Activated CD4-positive, alpha-beta memory T cell treated with anti-CD3 and anti-CD28 coated beads for 36 hours (primary cell): ENCODE data around the gene ARFGAP3. TPM values are rescaled to one million over a fixed set of nuclear protein-coding genes. Genes with fewer than 3 reads are reported as not detected.
"Not testable (repeated sequence)": the region's sequence is repeated elsewhere in the genome, so short reads cannot be mapped to it uniquely, and the experiment has no call there.

Source experiments
- CTCF ChIA-PET: fragments of 350-600 bp; sonication (Branson Sonifier 250); formaldehyde crosslinking; loops from one replicate; lab custom pipeline; 2021; ENCODE audit warnings: antibody characterized with exemption, inconsistent platforms; lab: Charles Lee
- POLR2A ChIA-PET: fragments of 350-600 bp; sonication (Branson Sonifier 250); formaldehyde crosslinking; loops from one replicate; lab custom pipeline; 2021; ENCODE audit warnings: antibody characterized with exemption; lab: Charles Lee
- DNase-seq: peaks from one replicate; pipeline ENCODE4 v3.0.0-alpha.2; 2020
- H3K27ac Mint-ChIP-seq: one replicate; pipeline ENCODE4 v1.8.0; 2021; ENCODE audit warnings: mixed read lengths
- H3K27me3 Mint-ChIP-seq: one replicate; pipeline ENCODE4 v1.8.0; 2021; ENCODE audit warnings: mixed read lengths
- H3K36me3 Mint-ChIP-seq: one replicate; pipeline ENCODE4 v1.8.0; 2021; ENCODE audit warnings: mixed read lengths
- H3K4me1 Mint-ChIP-seq: one replicate; pipeline ENCODE4 v1.8.0; 2021; ENCODE audit warnings: low read depth, mixed read lengths
- H3K4me3 Mint-ChIP-seq: one replicate; pipeline ENCODE4 v1.8.0; 2021; ENCODE audit warnings: mild to moderate bottlenecking, mixed read lengths
- H3K9me3 Mint-ChIP-seq: one replicate; pipeline ENCODE4 v1.8.0; 2021; ENCODE audit warnings: mixed read lengths
- intact Hi-C: fragments of 100-400 bp; cut with micrococcal nuclease; formaldehyde crosslinking; loops from one replicate; pipeline ENCODE4 v1.15.1; 2023
- total RNA-seq, 2 experiments: library from RNA; stranded (reverse); gene quantifications; one replicate each; pipeline ENCODE4 v1.2.3, GENCODE V29; 2021

The ARFGAP3 gene
- total RNA-seq, 2 experiments from 2014 or later, result 40.6 to 45.5 TPM

DNA sequence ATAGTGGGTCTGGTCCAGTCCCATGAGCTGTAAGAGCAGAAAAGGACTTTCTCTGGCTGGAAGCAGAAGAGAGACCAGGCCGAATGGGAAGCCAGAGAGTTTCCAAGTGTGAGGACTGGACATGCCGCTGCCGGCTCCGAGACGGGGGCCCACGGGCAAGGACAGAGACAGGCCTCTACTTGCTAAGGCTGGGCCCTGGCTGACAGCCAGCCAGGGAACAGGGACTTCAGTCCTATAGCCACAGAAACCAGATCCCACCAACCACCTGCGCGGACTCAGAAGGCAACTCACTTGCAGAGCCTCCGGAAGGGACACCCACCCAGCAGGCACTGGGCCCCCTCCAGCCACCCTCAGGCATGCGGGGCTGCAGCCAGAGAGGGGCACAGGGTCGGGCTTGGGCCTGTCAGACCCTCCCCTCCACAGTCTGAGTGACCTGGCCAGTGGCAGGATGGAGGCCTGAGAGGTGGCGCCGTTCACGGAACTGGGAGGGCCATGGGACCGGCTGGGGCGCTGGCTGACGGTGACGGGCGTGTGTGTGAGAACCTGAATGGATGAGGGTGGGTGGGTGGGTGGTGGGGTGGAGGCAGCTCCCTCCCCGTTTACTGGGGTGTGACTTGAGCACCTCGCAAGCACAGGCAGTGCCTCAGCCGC lies 88.6 kb downstream of the ARFGAP3 start:
- no peak overlapping the region for H3K27ac Mint-ChIP-seq
- H3K27me3 Mint-ChIP-seq, result peaks cover 10% of the 10 kb centered on the region
- ChIA-PET POLR2A (no interaction called here), CTCF (interaction anchor here (1.0 kb wide), 1 partner anchor 16 kb away, joined by 3 read pairs; no protein-coding TSS in a partner anchor)
- H3K4me1 Mint-ChIP-seq, result no peaks in the 10 kb centered on the region
- H3K9me3 Mint-ChIP-seq, result no peaks in the 10 kb centered on the region
- no peaks in the 10 kb centered on the region for H3K36me3 Mint-ChIP-seq
- intact Hi-C loops, result no loop called here
- H3K4me3 Mint-ChIP-seq, result no peak overlapping the region
- DNase-seq, result no peak

DNA sequence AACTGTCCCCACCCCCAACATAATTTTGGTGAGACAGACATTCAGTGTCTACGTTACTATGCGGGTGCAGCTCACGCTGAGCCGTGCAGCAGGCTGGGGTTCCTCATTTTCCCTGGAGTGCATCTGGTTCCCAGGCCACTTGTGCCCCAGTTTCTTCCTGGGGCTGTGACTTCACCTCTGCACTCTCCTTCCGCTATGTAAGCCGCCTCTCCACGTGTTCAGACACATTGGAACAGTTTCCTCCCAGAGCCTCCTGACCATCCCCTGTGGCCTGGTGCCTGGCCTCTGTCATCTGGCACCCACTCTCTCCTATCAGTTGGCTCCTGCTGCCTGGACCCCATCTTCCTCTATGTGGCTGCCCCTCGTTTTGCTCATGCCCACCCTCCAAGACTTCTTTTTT lies 90.2 kb downstream of the ARFGAP3 start:
- CTCF ChIA-PET, result no interaction called here
- Mint-ChIP-seq H3K4me1 (no peaks in the 10 kb centered on the region), H3K27me3 (peaks cover 10% of the 10 kb centered on the region)

DNA sequence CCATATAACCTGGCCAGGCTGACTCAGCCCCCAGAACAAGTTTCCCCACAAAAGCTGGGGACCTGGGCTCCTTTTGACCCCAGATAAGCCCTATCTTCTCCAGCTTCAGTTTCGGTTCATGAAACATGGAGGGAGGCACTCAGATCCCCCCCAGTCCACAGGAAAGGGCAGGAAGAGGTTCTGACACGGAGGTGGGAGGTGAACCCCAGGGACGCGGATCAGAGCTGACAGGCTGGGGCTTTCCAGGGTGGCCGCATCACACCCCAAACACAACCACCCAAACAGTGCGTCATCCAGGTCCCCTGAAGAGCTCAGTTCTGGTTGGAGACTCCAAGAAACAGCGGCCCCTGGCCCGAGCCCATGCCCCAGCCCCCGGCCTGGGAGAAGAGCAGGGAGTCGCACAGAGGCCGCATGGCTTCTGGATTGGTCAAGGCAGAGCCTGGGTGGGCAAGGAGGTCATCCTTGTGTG lies 92.1 kb downstream of the ARFGAP3 start:
- Mint-ChIP-seq H3K9me3 (no peaks in the 10 kb centered on the region), H3K27ac (no peak overlapping the region), H3K27me3 (peaks cover 10% of the 10 kb centered on the region), H3K4me1 (no peaks in the 10 kb centered on the region), H3K36me3 (no peaks in the 10 kb centered on the region), H3K4me3 (no peak overlapping the region)
- ChIA-PET CTCF (no interaction called here), POLR2A (no interaction called here)
- DNase-seq, result no peak
- intact Hi-C loops, result no loop called here

More for the DNA sequence above, 90.2 kb downstream of the ARFGAP3 start:
- no peaks in the 10 kb centered on the region for H3K9me3 Mint-ChIP-seq
- intact Hi-C loops, result no loop called here
- POLR2A ChIA-PET, result no interaction called here
- no peak overlapping the region for H3K27ac Mint-ChIP-seq
- H3K4me3 Mint-ChIP-seq, result no peak overlapping the region
- no peak for DNase-seq
- no peaks in the 10 kb centered on the region for H3K36me3 Mint-ChIP-seq

DNA sequence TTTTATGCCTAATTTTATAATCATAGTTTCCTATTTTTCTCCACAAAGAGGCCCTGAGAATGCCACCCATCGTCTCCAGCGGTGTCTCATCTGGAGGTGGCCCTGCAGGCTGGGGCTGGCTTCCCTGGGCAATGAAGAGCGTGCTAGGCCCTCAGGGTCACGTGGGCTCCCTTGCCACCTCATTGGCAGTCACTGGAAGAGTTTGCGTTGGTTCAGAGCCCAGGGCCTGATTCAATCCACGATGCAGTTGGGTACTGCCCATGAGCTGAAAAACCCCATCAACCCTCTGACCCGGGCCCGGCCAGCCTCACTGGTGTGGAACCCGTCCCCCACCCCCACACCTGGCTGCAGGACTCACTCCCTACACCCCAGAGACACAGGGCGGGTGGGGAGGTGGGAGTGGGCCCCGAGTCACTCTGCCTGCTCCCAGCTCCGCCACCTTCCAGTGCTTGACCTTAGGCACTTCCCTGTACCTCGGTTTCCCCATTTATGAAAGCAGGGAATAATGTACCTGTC lies 93.0 kb downstream of the ARFGAP3 start:
- Mint-ChIP-seq H3K27ac (no peak overlapping the region), H3K27me3 (peaks cover 10% of the 10 kb centered on the region), H3K4me1 (no peaks in the 10 kb centered on the region), H3K36me3 (no peaks in the 10 kb centered on the region), H3K4me3 (no peak overlapping the region), H3K9me3 (no peaks in the 10 kb centered on the region)
- DNase-seq, result no peak
- CTCF ChIA-PET, result no interaction called here
- POLR2A ChIA-PET, result no interaction called here
- intact Hi-C loops, result no loop called here

DNA sequence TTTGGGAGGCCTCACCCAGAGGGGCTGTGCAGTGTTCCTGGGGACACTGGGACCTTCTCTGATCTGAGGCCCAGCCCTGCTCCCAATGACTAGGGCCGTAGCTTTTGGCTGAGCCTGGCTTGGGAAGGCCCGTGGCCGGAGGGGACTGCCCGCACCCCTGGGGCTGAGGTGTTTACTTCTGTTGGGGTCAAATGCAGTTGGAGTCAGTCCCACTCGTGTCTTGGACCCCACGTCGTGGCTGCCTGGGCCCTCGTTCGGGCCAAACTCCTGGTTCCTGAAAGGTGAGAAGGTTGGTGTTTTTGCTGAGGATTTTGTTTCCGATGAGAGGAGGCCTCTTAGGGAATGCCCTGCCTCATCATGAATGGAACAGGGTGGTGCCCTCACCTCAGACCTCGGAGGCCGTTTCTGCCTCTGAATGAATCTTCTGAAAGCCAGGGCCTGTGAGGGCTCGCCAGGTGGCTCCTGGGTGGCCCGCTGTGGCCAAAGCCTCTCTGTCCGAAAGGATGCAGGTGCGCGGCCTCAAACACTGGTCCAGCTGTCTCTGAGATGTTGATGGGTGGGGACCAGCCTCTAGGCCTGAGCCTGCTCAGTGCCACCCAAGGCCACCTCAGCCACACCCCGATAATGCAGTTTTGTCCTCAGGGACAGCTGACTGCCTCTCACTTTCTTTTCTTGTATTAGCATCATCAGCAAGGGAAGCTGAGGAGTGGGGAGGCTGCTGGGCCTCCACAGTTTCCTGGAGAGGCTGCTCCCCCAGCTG lies 96.1 kb downstream of the ARFGAP3 start:
- H3K4me3 Mint-ChIP-seq, result no peak overlapping the region
- intact Hi-C loops, result no loop called here
- no peak overlapping the region for H3K27ac Mint-ChIP-seq

DNA sequence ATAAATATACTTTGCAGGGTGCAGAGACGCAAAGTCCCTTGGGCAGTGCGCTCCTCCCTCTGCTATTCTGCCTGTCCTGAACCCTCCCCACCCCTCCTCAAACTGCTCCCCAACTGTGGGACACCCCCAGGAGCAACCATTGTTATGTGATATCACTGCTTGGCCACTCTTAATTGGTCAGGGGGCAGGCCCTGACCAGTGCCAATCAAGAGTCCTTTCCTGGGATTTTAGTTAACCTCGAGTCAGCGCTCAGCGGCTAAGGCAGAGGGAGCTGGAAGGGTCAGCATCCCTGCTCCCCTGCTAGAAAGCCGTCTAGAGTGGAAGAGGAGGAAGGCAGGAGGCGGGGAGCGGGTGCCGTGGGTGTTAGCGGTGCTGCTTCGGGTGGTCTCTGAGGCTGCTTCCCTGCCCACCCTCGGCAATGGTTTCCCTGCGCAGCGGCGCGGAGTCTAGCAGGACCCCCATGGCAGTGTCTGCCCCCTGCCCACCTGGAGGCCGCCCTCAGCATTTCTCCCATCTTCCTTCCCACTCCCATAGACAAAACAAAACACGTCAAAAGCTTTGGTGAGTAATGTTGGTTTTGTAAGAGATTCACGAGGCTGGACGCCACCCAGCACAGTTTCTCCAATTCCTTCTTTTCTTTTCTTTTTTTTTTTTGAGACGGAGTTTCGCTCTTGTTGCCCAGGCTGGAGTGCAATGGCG lies 98.0 kb downstream of the ARFGAP3 start:
- POLR2A ChIA-PET, result no interaction called here
- no peak for DNase-seq
- Mint-ChIP-seq H3K9me3 (no peaks in the 10 kb centered on the region), H3K4me1 (no peaks in the 10 kb centered on the region), H3K27me3 (peaks cover 6% of the 10 kb centered on the region), H3K4me3 (no peak overlapping the region), H3K36me3 (no peaks in the 10 kb centered on the region), H3K27ac (no peak overlapping the region)
- CTCF ChIA-PET, result no interaction called here
- intact Hi-C loops, result no loop called here

More for the DNA sequence above, 96.1 kb downstream of the ARFGAP3 start:
- H3K27me3 Mint-ChIP-seq, result peaks cover 9% of the 10 kb centered on the region
- H3K4me1 Mint-ChIP-seq, result no peaks in the 10 kb centered on the region
- POLR2A ChIA-PET, result no interaction called here
- no peak for DNase-seq
- H3K36me3 Mint-ChIP-seq, result no peaks in the 10 kb centered on the region
- CTCF ChIA-PET, result no interaction called here
- H3K9me3 Mint-ChIP-seq, result no peaks in the 10 kb centered on the region

DNA sequence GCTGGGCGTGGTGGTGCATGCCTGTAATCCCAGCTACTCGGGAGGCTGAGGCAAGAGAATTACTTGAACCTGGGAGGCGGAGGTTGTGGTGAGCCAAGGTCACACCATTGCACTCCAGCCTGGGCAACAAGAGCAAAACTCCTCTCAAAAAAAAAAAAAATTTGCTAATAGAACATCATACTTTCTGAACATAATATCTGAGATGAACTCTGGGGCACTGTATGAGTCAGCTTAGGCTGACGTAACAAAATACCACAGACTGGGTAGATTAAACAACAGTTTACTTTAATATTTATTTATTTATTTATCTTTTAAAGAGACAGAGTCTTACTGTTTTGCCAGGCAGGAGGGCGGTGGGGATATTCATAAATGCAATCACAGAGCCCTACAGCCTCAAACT lies 101.5 kb downstream of the ARFGAP3 start:
- CTCF ChIA-PET, DNase-seq, H3K9me3 Mint-ChIP-seq, H3K36me3 Mint-ChIP-seq, H3K4me1 Mint-ChIP-seq, intact Hi-C loops, H3K4me3 Mint-ChIP-seq, POLR2A ChIA-PET, H3K27me3 Mint-ChIP-seq, H3K27ac Mint-ChIP-seq: not testable (repeated sequence)

DNA sequence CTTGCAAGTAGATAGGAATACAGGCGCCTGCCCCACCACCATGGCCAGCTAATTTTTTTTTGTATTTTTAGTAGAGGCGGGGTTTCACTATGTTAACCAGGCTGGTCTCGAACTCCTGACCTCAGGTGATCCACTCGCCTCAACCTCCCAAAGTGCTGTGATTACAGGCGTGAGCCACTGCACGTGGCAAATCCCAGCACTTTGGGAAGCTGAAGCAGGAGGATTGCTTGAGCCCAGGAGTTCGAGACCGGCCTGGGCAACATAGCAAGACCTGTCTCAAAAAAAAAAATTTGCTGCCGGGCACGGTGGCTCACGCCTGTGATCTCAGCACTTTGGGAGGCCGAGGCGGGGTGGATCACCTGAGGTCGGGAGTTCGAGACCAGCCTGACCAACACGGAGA lies 102.0 kb downstream of the ARFGAP3 start:
- H3K27me3 Mint-ChIP-seq, H3K36me3 Mint-ChIP-seq, CTCF ChIA-PET, H3K27ac Mint-ChIP-seq, H3K4me1 Mint-ChIP-seq, POLR2A ChIA-PET, H3K9me3 Mint-ChIP-seq, intact Hi-C loops, DNase-seq, H3K4me3 Mint-ChIP-seq: not testable (repeated sequence)

DNA sequence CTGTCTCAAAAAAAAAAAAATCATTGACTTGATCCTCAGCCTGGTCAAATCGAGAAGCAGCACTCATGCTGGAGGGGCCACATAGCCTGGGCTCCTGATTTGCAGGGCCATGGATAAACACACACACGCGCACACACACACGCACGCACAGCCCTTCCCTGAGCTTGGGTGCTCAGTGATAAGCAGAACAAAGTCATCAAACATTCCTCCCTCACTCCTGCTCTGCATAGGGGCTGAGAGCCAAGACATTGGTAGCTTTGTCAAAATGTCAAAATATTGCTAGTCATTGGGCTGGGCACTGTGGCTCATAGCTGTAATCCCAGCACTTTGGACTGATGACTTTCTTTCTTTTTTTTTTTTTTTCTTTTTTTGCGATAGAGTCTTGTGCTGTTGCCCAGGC lies 102.4 kb downstream of the ARFGAP3 start:
- ChIA-PET CTCF (no interaction called here), POLR2A (no interaction called here)
- no peak for DNase-seq
- intact Hi-C loops, result no loop called here
- Mint-ChIP-seq H3K27me3 (peaks cover 6% of the 10 kb centered on the region), H3K4me1 (no peaks in the 10 kb centered on the region), H3K4me3 (no peak overlapping the region), H3K36me3 (no peaks in the 10 kb centered on the region), H3K9me3 (no peaks in the 10 kb centered on the region), H3K27ac (no peak overlapping the region)

DNA sequence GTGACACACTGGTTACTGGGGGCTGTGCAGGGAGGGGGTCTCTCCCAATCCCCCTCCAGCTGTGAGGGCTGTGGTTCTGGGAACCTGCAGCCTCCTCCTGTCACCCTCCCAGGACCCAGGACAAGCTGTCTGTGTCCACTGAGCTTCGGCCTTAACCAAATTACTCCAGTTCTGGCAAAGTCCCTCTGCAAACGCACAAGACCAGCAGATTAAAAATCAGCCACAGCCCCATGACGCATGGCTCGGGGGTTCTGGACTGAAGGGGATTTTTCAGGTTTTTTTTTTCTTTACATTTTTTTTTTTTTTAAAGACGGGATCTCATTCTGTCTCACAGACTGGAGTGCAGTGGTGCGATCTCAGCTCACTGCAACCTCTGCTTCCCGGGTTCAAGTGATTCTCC lies 104.2 kb downstream of the ARFGAP3 start:
- no peaks in the 10 kb centered on the region for H3K4me1 Mint-ChIP-seq
- H3K36me3 Mint-ChIP-seq, result no peaks in the 10 kb centered on the region
- peaks cover 3% of the 10 kb centered on the region for H3K27me3 Mint-ChIP-seq
- no peak overlapping the region for H3K4me3 Mint-ChIP-seq
- no peak overlapping the region for H3K27ac Mint-ChIP-seq
- intact Hi-C loops, result no loop called here
- CTCF ChIA-PET, result no interaction called here
- no peaks in the 10 kb centered on the region for H3K9me3 Mint-ChIP-seq
- no peak for DNase-seq
- POLR2A ChIA-PET, result no interaction called here

DNA sequence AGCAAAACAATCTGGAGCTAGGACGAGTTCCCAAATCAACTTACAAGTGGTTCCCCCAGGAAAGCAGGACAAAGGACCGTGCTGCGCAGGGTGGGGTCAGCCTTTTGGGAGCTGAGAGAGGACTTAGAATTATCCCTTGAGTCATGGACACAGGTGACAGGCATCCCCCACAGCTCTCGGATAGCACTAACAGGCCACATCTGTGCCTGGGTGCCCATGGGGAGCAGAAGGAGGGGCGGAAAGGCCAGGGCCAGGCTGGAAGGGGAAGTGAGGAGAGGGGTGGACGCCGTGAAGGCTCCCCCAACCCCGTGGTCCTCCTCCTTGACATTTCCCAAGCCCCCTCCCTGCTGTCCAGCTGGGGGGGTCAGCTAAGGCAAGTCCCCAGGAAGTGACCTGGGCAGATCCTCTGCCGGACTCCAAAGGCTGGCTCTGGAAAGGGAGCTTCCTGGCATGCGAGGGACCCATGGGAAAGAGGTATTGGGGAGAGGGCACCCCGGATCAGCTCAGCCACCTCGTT lies 104.8 kb downstream of the ARFGAP3 start:
- H3K4me3 Mint-ChIP-seq, result no peak overlapping the region
- no peaks in the 10 kb centered on the region for H3K4me1 Mint-ChIP-seq
- H3K27ac Mint-ChIP-seq, result no peak overlapping the region
- H3K27me3 Mint-ChIP-seq, result no peaks in the 10 kb centered on the region
- H3K9me3 Mint-ChIP-seq, result no peaks in the 10 kb centered on the region
- ChIA-PET POLR2A (no interaction called here), CTCF (no interaction called here)
- DNase-seq, result no peak
- no peaks in the 10 kb centered on the region for H3K36me3 Mint-ChIP-seq
- intact Hi-C loops, result no loop called here

DNA sequence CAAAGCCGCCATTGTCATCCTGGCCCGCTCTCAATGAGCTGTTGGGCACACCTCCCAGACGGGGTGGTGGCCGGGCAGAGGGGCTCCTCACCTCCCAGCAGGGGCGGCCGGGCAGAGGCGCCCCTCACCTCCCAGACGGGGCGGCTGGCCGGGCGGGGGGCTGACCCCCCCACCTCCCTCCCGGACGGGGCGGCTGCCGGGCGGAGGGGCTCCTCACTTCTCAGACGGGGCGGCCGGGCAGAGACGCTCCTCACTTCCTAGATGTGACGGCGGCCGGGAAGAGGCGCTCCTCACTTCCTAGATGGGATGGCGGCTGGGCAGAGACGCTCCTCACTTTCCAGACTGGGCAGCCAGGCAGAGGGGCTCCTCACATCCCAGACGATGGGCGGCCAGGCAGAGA lies 106.7 kb downstream of the ARFGAP3 start:
- H3K36me3 Mint-ChIP-seq, H3K4me1 Mint-ChIP-seq, H3K9me3 Mint-ChIP-seq, POLR2A ChIA-PET, H3K27ac Mint-ChIP-seq, CTCF ChIA-PET, H3K27me3 Mint-ChIP-seq, intact Hi-C loops, DNase-seq, H3K4me3 Mint-ChIP-seq: not testable (repeated sequence)
